CD14-positive monocyte (primary cell): Measurements from ENCODE around the gene TKT. TPM values are rescaled to one million over a fixed set of nuclear protein-coding genes. Genes with fewer than 3 reads are reported as not detected.

Experiments
- DNase-seq, 3 donors: peaks; one replicate each; pipeline ENCODE4 v3.0.0-alpha.2; 2011 to 2022
- H2AFZ ChIP-seq: 2 replicates; pipeline ENCODE4 v1.6.0; 2012; ENCODE audit warnings: mild to moderate bottlenecking, low read depth, low read length, inconsistent platforms; ENCODE audit not compliant: insufficient read depth, poor library complexity, severe bottlenecking
- H3K27ac ChIP-seq, 2 donors: 1 replicate in 1 of 2; 2 replicates in 1 of 2; pipeline ENCODE4 v1.5.1; 2012 to 2013; ENCODE audit warnings: low read length in 2 of 2, control low read depth in 1 of 2, inconsistent platforms in 1 of 2, low read depth in 1 of 2, mild to moderate bottlenecking in 1 of 2
- H3K27me3 ChIP-seq, 2 donors: one replicate each; pipeline versions ENCODE4 v1.6.0 to v1.6.1; 2011 to 2013; ENCODE audit warnings: low read length in 2 of 2; ENCODE audit not compliant: control insufficient read depth in 2 of 2, insufficient read depth in 2 of 2
- H3K36me3 ChIP-seq, 2 donors: replicated peaks in 1 of 2; 1 replicate in 1 of 2; 2 replicates in 1 of 2; pipeline versions ENCODE4 v1.5.1 to v1.6.1; 2012 to 2013; ENCODE audit warnings: low read length in 2 of 2, control low read depth in 1 of 2, inconsistent platforms in 1 of 2, mild to moderate bottlenecking in 1 of 2; ENCODE audit not compliant: insufficient read depth in 2 of 2, control insufficient read depth in 1 of 2
- H3K4me1 ChIP-seq, 2 donors: 1 replicate in 1 of 2; 2 replicates in 1 of 2; pipeline versions ENCODE4 v1.5.1 to v1.6.1; 2012 to 2013; ENCODE audit warnings: low read length in 2 of 2, control low read depth in 1 of 2, inconsistent platforms in 1 of 2, mild to moderate bottlenecking in 1 of 2, moderate library complexity in 1 of 2; ENCODE audit not compliant: insufficient read depth in 2 of 2, control insufficient read depth in 1 of 2
- H3K4me2 ChIP-seq: replicated peaks from 2 replicates; pipeline ENCODE3; 2012; ENCODE audit warnings: low read length, moderate library complexity, mild to moderate bottlenecking; ENCODE audit not compliant: poor library complexity, severe bottlenecking; ENCODE audit errors: extremely low read depth
- H3K4me3 ChIP-seq, 3 experiments: fragments of 200-600 bp in 1 of 3; sonication (generic) in 1 of 3; replicated peaks in 1 of 3; 1 replicate in 2 of 3; 2 replicates in 1 of 3; pipeline ENCODE4 v1.5.1; 2011 to 2013; ENCODE audit warnings: low read length in 3 of 3, mild to moderate bottlenecking in 3 of 3, control low read depth in 2 of 3, low read depth in 2 of 3, inconsistent platforms in 1 of 3, moderate library complexity in 1 of 3
- H3K79me2 ChIP-seq: 2 replicates; pipeline ENCODE4 v1.6.0; 2012; ENCODE audit warnings: mild to moderate bottlenecking, control low read depth, inconsistent platforms, low read length, moderate library complexity; ENCODE audit not compliant: insufficient read depth
- H3K9ac ChIP-seq: 2 replicates; pipeline ENCODE4 v1.6.0; 2017; ENCODE audit warnings: low read length, mild to moderate bottlenecking; ENCODE audit not compliant: insufficient read depth, poor library complexity, severe bottlenecking
- H3K9me3 ChIP-seq, 2 donors: replicated peaks in 1 of 2; 1 replicate in 1 of 2; 2 replicates in 1 of 2; pipeline versions ENCODE4 v1.5.1 to v1.6.1; 2012 to 2013; ENCODE audit warnings: low read length in 2 of 2, control low read depth in 1 of 2; ENCODE audit not compliant: control insufficient read depth in 1 of 2, insufficient read depth in 1 of 2
- H4K20me1 ChIP-seq: 2 replicates; pipeline ENCODE4 v1.6.0; 2012; ENCODE audit warnings: mild to moderate bottlenecking, low read length, control low read depth, moderate library complexity; ENCODE audit not compliant: insufficient read depth
- H3K27ac Mint-ChIP-seq, 7 donors: one replicate each; pipeline ENCODE4 v1.8.0; 2020; ENCODE audit warnings: mild to moderate bottlenecking in 7 of 7, mixed read lengths in 7 of 7, moderate library complexity in 6 of 7, inconsistent platforms in 2 of 7
- H3K27me3 Mint-ChIP-seq, 3 donors: one replicate each; pipeline ENCODE4 v1.8.0; 2021 to 2022; ENCODE audit warnings: low read depth in 3 of 3, mild to moderate bottlenecking in 3 of 3, mixed read lengths in 3 of 3, moderate library complexity in 3 of 3, inconsistent platforms in 1 of 3
- H3K36me3 Mint-ChIP-seq, 2 donors: one replicate each; pipeline ENCODE4 v1.8.0; 2020; ENCODE audit warnings: mixed read lengths in 2 of 2, inconsistent platforms in 1 of 2, mild to moderate bottlenecking in 1 of 2
- H3K4me1 Mint-ChIP-seq: one replicate; pipeline ENCODE4 v1.8.0; 2020; ENCODE audit warnings: mild to moderate bottlenecking, mixed read lengths
- H3K4me3 Mint-ChIP-seq, 2 donors: one replicate each; pipeline ENCODE4 v1.8.0; 2020; ENCODE audit warnings: mild to moderate bottlenecking in 2 of 2, mixed read lengths in 2 of 2, moderate library complexity in 1 of 2
- H3K9me3 Mint-ChIP-seq, 7 donors: one replicate each; pipeline ENCODE4 v1.8.0; 2020 to 2022; ENCODE audit warnings: mixed read lengths in 7 of 7, mild to moderate bottlenecking in 6 of 7, moderate library complexity in 6 of 7, inconsistent platforms in 2 of 7
- WGBS: methylation state at CpG from one replicate; pipeline ENCODE4 v1.1.5; 2013; ENCODE audit warnings: missing lambda C conversion rate; ENCODE audit not compliant: insufficient coverage; 5-methylcytosine and 5-hydroxymethylcytosine counted together
- intact Hi-C, 2 donors: fragments of 100-400 bp; cut with micrococcal nuclease; formaldehyde crosslinking; loops; one replicate each; pipeline versions ENCODE4 v1.15.0 to v1.15.1; 2023
- polyA plus RNA-seq, 3 donors: library from polyadenylated mRNA; depleted of rRNA in 1 of 3; unstranded in 2 of 3; stranded (reverse) in 1 of 3; fragments of 300-500 nt in 2 of 3; fragments of >200 nt in 1 of 3; fragmentation: Illumina TruSeq in 2 of 3; gene quantifications; 1 replicate in 2 of 3; 2 replicates in 1 of 3; pipeline ENCODE4 v1.2.3, GENCODE V29; 2012 to 2021
- TF ChIP-seq, protein P1 (sequence below): fragments of 200-600 bp; IDR thresholded peaks from one replicate; pipeline ENCODE4 v1.8.0; 2022; ENCODE audit warnings: antibody characterized with exemption, mild to moderate bottlenecking

TKT gene
- polyA plus RNA-seq, 3 donors = 496 to 582 (median 562) TPM

DNA sequence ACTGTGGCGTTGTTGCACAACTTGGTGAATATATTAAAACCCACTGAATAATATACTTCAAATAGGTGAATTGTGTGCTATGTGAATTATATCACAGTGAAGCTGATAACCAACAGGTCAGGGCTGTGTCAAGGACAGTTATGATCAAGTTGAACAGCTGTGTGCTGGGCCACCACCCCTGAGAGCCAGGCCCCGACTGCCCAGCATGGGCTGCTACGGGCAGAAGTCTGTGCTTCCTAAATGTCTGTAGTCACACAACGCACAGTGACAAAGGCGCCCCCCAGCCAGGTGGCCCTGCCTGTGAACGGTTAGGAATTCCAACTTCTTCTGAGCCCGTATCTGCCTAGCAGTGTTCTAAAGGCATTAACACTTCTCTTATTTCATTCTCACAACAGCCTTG is 32.8 kb downstream of the TKT start:
- Mint-ChIP-seq H3K9me3 (peaks cover 0 to 4% (median 0%) of the 10 kb centered on the region in 7 donors), H3K4me1 (peaks cover 10% of the 10 kb centered on the region), H3K27me3 (no peaks in the 10 kb centered on the region), H3K4me3 (no peak overlapping the region), H3K27ac (peak overlapping the region in 3 of 7 donors; percentile 10 to 40 (median 30)), H3K36me3 (peaks cover 47 to 59% of the 10 kb centered on the region in 2 donors)
- H3K4me2 ChIP-seq = no peak overlapping the region
- H4K20me1 ChIP-seq = peaks cover 78% of the 10 kb centered on the region
- no peak overlapping the region for H3K4me3 ChIP-seq
- H2AFZ ChIP-seq = no peak overlapping the region
- TF ChIP-seq, protein P1, sequence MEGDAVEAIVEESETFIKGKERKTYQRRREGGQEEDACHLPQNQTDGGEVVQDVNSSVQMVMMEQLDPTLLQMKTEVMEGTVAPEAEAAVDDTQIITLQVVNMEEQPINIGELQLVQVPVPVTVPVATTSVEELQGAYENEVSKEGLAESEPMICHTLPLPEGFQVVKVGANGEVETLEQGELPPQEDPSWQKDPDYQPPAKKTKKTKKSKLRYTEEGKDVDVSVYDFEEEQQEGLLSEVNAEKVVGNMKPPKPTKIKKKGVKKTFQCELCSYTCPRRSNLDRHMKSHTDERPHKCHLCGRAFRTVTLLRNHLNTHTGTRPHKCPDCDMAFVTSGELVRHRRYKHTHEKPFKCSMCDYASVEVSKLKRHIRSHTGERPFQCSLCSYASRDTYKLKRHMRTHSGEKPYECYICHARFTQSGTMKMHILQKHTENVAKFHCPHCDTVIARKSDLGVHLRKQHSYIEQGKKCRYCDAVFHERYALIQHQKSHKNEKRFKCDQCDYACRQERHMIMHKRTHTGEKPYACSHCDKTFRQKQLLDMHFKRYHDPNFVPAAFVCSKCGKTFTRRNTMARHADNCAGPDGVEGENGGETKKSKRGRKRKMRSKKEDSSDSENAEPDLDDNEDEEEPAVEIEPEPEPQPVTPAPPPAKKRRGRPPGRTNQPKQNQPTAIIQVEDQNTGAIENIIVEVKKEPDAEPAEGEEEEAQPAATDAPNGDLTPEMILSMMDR = no peak
- 93% methylated on average over 4 of the region's 7 CpGs for WGBS
- H3K9me3 ChIP-seq = no peaks in the 10 kb centered on the region
- H3K9ac ChIP-seq = no peak overlapping the region
- peaks cover 18% of the 10 kb centered on the region for H3K79me2 ChIP-seq
- H3K36me3 ChIP-seq = peaks cover 55 to 59% of the 10 kb centered on the region in 2 donors
- no peaks in the 10 kb centered on the region for H3K27me3 ChIP-seq
- H3K4me1 ChIP-seq = peaks cover 1 to 9% of the 10 kb centered on the region in 2 donors
- no peak for DNase-seq
- peak overlapping the region in 1 of 2 donors; percentile 37 for H3K27ac ChIP-seq
- intact Hi-C loops = no loop called here

DNA sequence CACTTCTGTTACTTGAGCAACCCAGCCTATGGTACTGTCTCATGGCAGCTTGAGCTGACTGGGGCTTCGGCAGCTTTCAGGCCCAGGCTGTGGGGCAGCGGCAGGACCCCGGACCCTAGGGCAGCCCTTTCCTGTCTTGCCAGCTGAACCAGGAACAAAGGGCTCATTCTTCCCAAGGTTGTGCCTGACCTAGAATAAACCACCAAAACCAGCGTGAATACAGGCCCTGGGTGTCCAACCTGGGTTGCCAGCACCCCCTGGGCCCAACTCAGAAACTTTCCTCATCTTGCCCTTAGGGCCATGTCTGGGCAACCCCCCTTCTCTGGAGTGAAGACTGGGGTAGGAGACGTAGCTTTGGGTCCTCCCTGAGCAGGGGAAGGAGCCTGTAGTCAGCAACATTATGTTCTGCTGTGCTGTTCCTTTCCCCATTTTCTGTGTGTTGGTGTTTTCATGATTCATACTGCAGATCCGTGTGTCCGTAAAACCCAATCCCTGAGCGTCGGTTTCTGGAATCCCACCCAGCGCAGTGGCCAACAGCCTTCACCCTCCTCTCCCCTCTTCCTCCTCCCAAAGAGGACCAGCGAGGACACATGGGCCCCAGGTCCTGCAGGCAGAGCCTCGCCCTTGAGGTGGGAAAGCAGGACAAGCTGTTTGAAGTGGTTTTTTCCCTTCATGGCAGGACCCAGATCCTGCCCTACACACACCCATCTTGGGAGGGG is 33.5 kb downstream of the TKT start:
- H4K20me1 ChIP-seq = peaks cover 71% of the 10 kb centered on the region
- no peak overlapping the region for H3K4me2 ChIP-seq
- H3K4me1 ChIP-seq = peaks cover 2 to 16% of the 10 kb centered on the region in 2 donors
- peaks cover 48 to 52% of the 10 kb centered on the region in 2 donors for H3K36me3 ChIP-seq
- H3K27me3 ChIP-seq = no peaks in the 10 kb centered on the region
- intact Hi-C loops = no loop called here
- Mint-ChIP-seq H3K36me3 (peaks cover 40 to 54% of the 10 kb centered on the region in 2 donors), H3K9me3 (peaks cover 0 to 7% (median 1%) of the 10 kb centered on the region in 7 donors), H3K4me1 (peaks cover 17% of the 10 kb centered on the region), H3K4me3 (no peak overlapping the region), H3K27me3 (no peaks in the 10 kb centered on the region), H3K27ac (peak overlapping the region; percentile 8 to 76 (median 61))
- no peak for DNase-seq
- H3K27ac ChIP-seq = peak overlapping the region; percentile 14 to 37
- no peak overlapping the region for H3K9ac ChIP-seq
- TF ChIP-seq, protein P1 = no peak
- no peak overlapping the region for H2AFZ ChIP-seq
- WGBS = 94% methylated on average over 6 of the region's 12 CpGs
- peaks cover 12% of the 10 kb centered on the region for H3K79me2 ChIP-seq
- no peak overlapping the region for H3K4me3 ChIP-seq
- H3K9me3 ChIP-seq = peaks cover 0 to 2% of the 10 kb centered on the region in 2 donors
